HG02938 (cell line): Measurements from ENCODE around the gene CCDC179.

Experiments used
- ATAC-seq: cut with Tn5 transposase; IDR thresholded peaks from one replicate; pipeline ENCODE4 v1.9.1; 2021; ENCODE audit warnings: mild to moderate bottlenecking, moderate library complexity; ENCODE audit not compliant: unreplicated experiment

Gene CCDC179

DNA sequence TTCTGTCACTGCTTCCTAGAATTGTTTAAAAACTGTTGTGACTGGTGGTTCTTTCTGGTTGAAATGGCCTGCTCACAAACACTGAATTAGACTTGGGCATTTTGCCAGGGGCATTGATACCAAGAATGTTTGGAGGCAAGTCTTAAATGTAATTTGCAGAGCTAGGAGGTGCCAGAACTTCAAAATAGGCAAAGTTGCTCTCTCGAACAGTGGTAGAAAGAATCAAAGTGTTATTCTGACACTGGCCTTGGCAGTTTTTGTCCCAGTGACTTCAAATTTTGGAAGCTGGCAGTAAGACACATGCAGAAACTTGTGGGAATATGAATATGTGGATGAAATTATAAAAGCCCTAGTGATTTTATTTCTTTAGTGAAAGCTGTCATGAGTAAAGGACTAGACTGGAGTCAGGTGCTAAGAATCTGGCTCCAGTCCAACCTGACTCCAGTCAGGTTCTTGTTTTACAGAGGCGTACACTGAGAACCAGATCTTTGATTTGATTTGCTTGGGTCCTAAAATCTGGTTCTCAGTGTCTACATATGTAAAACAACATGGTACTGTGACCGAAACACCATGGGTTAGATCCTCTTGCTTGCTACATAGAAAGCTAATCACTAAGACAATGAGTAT, 51.6 kb downstream of the CCDC179 start:
- peak; percentile 25 for ATAC-seq

DNA sequence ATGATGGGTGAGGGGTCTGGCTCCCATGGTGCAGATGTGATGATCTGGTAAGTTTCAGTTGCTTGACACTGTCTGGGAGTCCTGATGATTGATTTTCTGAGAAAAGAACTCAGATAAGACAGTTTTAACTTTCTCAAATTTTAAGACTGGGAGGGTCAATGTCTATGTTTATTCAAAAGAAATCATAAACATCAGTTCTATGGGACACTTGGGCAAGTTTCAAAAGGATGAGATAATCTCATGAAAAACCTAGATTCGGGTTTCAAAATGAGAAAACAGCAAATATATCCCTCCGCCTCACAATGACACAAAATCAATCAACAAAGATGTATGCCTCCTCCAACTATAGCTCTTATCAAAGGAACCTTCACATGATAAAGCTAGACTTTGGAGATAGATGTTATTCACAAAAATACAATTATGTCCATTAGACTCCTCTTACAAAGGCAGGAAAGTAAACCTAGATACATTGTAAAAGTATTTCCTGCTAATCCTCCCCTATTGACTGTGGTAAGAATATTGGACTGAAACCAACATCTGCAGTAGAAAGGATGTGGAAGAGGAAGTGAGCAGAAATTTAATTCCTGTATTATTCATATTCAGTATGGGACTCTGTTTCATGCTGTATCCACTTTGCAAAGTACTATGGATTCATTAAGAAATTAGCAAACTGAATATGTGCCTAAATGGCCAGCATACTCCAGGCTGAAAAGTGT, 52.3 kb downstream of the CCDC179 start:
- peak; percentile 98 for ATAC-seq

DNA sequence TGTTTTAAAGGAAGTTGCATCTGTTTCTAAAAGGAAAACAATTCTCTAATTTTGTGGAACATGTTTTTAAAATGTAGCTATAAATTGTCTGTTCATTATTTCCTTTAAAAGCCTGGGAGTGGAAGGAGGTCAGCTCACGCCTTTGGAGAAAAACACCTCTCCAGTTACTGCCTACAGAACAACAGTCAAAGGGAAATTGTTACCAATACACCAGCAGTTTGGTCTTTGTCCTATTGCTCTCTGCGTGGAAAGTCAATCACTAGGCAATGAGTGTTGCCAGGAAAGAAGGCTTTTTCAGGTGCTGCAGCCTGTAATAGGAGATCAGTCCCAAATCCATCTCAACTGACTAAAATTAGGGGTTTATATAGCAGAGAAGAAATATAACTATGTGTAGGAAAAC, 52.9 kb downstream of the CCDC179 start:
- ATAC-seq, result no peak

DNA sequence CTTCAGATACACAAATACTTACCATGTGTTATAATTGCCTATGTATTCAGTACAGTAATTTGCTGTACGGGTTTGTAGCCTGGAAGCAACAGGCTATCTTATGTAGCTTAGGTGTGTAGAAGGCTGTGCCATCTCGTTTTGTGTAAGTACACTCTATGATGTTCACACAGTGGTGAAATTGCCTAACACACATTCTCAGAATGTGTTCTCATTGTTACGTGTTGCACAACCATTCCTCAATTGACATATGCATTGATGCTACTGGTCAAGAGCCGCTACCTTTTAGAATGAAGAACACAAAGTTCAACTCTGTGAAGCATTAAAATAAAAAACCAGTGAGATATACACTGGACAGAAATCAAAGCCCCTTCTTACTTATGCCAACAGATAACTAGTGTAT, 57.4 kb downstream of the CCDC179 start:
- no peak for ATAC-seq

DNA sequence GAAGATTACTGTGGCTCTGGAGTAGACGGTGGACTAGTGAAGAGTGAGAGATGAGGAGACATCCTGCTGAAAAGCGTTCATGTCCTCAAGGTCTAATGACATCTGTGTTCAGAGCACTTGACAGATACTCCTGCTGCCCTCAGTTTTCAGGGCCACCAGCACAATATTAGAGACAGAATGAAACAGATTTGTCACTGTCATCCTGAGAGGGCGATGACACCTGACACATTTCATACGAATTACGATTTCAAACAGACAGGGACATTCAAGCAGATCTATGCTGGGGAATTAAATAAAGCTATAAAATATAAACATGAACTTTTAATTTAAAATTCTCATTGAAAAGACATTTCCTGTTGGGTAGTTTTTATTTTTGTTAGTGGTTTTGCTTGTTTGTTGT, 59.8 kb downstream of the CCDC179 start:
- no peak for ATAC-seq

GRCh38 chr11:22798901-22799300, 61.4 kb downstream of the CCDC179 start:
- ATAC-seq, result no peak

GRCh38 chr11:22797047-22797446, 63.2 kb downstream of the CCDC179 start:
- ATAC-seq, result no peak
